Bronchial epithelial cell (primary cell): ENCODE data around the gene PHLDA2. TPM values are rescaled to one million over a fixed set of nuclear protein-coding genes. Genes with fewer than 3 reads are reported as not detected.

Experiments used
- DNase-seq: peaks from one replicate; pipeline ENCODE4 v3.0.0-alpha.2; 2010; ENCODE audit warnings: low read depth
- FAIRE-seq: peaks from 2 replicates; lab custom pipeline; 2011; peaks lifted over from hg19 to GRCh38; lab: Jason Lieb, UNC
- H3K27me3 ChIP-seq: 2 replicates; pipeline ENCODE4 v1.5.1; 2011; ENCODE audit warnings: low read length; ENCODE audit not compliant: control insufficient read depth, insufficient read depth
- H3K36me3 ChIP-seq: 2 replicates; pipeline ENCODE4 v1.5.1; 2011; ENCODE audit warnings: low read length; ENCODE audit not compliant: control insufficient read depth, insufficient read depth
- H3K4me3 ChIP-seq: 2 replicates; pipeline ENCODE4 v1.5.1; 2011; ENCODE audit warnings: mild to moderate bottlenecking, low read depth, low read length, control low read depth
- CTCF ChIP-seq: IDR thresholded peaks from 2 replicates; pipeline ENCODE4 v1.5.1; 2011; ENCODE audit warnings: mild to moderate bottlenecking, moderate library complexity, low read length, control low read depth, inconsistent platforms; ENCODE audit not compliant: insufficient read depth, severe bottlenecking
- total RNA-seq: library from RNA; depleted of rRNA; stranded (reverse); fragments of >200 nt; gene quantifications from 2 replicates; pipeline ENCODE4 v1.2.1, GENCODE V29; 2014

Gene PHLDA2
- total RNA-seq, 1 donor from 2014 or later: 5.0 TPM

DNA sequence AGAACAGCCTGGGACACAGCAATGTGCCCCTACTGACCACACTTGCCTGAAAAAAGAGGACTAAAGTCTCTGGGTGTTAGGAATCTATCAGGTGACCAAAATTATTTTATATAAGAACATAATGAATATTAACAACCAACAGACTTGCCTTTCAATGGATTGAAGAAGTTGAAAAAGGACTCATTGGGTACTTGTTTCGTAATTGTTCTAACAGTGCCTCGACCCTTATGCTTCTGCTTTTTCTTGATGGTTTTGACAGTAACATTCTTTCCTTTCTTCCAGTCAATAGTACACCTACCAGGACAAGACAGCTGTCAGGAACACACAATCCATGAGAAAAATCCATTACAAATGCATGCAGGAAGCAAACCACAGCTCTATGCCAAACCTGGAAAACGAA, 29.0 kb upstream of the PHLDA2 start:
- DNase-seq (no peak), FAIRE-seq (no peak)
- TF ChIP-seq CTCF: no peak
- Histone ChIP-seq H3K36me3 (peaks cover 27% of the 10 kb centered on the region), H3K4me3 (no peak overlapping the region), H3K27me3 (no peaks in the 10 kb centered on the region)

DNA sequence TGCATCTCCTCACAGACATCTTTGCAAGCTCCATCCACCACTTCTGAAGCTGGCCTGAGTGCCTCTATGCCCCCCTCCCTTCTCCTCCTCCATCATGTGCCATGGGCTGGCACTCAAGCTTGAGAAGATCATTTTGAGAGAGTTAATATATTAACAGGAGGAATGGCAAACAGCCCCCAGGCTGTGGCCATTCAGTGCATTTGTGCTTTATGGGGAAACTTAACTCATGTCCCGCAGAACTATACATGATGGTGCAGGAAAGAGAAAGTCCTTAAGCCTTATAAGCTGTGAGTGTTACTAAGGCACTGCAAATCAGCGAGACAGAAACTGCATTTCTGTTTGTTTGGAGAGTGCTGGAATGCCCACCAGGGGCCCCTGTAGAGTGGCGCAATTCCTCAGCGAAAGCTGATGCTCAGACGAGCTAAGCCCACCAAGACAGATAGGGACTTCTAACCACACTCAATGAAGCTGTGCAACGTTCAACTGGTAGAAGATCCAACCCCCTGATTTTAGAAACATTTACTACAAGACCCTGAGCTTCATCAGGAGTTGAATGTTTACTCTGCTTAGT, 26.8 kb upstream of the PHLDA2 start:
- Histone ChIP-seq H3K27me3 (no peaks in the 10 kb centered on the region), H3K36me3 (peaks cover 37% of the 10 kb centered on the region), H3K4me3 (no peak overlapping the region)
- TF ChIP-seq CTCF: no peak
- DNase-seq: no peak
- FAIRE-seq: peak; percentile 7

DNA sequence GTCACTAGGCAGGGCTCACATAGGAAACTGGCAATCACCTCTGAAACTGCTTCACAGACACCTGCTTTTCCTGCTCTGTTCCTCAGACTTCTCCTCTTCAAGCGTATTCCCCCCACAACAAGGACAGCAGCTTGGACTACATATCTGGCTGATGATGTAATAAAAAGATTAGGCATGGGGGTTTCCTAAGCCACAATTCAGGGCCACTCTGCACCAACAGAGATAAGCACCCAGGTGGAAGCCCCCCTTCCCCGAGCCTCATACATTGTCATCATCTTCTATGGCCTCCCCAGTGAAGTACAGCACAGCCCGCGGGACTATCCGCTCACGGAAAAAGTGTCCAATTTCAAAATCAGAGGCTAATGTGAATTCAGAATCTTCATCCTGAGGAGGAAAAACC, 25.0 kb upstream of the PHLDA2 start:
- Histone ChIP-seq H3K4me3 (no peak overlapping the region), H3K27me3 (no peaks in the 10 kb centered on the region), H3K36me3 (peaks cover 37% of the 10 kb centered on the region)
- FAIRE-seq (no peak), DNase-seq (no peak)
- TF ChIP-seq CTCF: no peak

DNA sequence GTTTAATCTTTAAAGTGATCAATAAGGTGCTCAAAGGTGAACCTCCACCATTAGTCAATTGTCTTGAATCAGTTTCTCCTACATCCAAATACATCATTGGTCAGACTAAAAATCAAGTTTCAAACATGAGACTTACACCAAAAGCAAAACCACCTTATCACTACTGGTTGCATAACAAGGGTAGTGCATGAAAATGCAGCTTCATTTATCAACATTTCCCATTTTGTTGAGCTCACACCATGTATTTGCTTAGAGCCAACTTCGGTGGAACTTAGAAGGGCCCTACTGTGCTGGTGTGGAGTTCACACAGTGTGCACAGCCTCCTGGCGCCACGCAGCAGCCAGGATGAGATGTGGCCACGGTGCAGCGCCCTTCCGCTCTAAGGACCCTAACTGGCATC, 23.1 kb upstream of the PHLDA2 start:
- Histone ChIP-seq H3K27me3 (no peaks in the 10 kb centered on the region), H3K36me3 (peaks cover 36% of the 10 kb centered on the region), H3K4me3 (no peak overlapping the region)
- no peak for TF ChIP-seq CTCF
- FAIRE-seq (no peak), DNase-seq (no peak)

DNA sequence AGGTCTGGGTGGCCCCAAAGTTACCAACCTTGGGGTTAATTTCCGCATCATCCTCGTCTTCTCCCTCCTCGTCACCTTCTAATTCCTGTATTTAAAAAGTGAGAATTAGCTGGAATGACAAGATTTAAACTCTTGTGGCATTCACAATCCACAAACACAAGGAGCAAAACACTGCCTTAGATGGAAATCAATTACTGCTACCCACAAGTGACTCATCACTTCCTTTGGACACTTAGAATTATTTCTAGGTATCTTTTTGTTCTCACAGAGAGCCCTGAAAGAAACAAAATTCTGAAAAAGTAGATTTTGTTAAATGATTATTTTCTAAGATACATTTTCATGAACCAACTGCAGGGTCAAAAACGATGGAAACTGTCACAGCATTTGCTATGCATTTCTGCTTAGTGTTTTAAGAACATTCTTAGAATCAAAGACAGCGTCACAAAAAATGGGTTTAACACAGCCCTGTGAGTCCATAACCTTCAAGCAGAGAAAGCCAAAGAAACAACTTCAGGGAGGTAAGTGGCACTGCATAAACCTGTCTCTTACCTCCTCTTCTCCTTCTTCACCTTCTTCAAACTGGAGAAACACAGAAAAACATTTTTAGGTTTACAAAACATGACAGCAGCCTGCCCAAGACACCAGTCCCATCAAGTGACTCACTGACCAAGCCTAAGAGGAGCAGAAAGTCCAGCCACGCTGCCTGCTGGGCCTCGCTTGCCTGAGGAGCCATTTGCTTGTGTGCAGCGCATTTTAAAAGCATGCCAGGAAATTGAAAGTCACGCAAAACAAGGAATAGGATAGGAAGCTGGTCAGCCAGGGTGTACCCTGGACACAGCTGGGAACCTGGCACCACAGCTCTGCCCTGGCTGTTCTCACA, 22.3 kb upstream of the PHLDA2 start:
- peaks cover 34% of the 10 kb centered on the region for H3K36me3 ChIP-seq
- DNase-seq: peak; percentile 45
- no peak overlapping the region for H3K4me3 ChIP-seq
- no peak for TF ChIP-seq CTCF
- no peaks in the 10 kb centered on the region for H3K27me3 ChIP-seq
- FAIRE-seq: no peak

- TF ChIP-seq CTCF: no peak
- no peaks in the 10 kb centered on the region for H3K27me3 ChIP-seq
- FAIRE-seq (no peak), DNase-seq (no peak)
- peaks cover 33% of the 10 kb centered on the region for H3K36me3 ChIP-seq
- no peak overlapping the region for H3K4me3 ChIP-seq
Measured at GRCh38 chr11:2950825-2951224, 21.6 kb upstream of the PHLDA2 start.
